ENCODE data around the gene TPSG1.

DNA sequence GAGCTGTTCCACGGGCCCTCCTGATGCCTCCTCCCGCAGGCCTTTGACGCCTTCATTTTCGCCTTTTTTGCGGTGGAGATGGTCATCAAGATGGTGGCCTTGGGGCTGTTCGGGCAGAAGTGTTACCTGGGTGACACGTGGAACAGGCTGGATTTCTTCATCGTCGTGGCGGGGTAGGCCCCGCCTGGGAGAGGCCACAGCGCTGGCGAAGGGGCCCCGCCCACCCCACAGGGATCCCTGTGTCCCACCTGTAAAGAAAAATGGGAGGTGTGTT, 29.7 kb downstream of the TPSG1 start:
- TF ChIP-seq, protein P1, sequence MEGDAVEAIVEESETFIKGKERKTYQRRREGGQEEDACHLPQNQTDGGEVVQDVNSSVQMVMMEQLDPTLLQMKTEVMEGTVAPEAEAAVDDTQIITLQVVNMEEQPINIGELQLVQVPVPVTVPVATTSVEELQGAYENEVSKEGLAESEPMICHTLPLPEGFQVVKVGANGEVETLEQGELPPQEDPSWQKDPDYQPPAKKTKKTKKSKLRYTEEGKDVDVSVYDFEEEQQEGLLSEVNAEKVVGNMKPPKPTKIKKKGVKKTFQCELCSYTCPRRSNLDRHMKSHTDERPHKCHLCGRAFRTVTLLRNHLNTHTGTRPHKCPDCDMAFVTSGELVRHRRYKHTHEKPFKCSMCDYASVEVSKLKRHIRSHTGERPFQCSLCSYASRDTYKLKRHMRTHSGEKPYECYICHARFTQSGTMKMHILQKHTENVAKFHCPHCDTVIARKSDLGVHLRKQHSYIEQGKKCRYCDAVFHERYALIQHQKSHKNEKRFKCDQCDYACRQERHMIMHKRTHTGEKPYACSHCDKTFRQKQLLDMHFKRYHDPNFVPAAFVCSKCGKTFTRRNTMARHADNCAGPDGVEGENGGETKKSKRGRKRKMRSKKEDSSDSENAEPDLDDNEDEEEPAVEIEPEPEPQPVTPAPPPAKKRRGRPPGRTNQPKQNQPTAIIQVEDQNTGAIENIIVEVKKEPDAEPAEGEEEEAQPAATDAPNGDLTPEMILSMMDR (conservative IDR thresholded peaks at IDR 0.05 in 1 of 2, IDR thresholded peaks at IDR 0.05 in 1 of 2; ENCODE audit: extremely low read depth in 1 of 2, insufficient read depth in 1 of 2, low read depth in 1 of 2, low read length in 2 of 2) = no peak
- no peak for TF ChIP-seq EZH2 (IDR thresholded peaks at IDR 0.05; ENCODE audit: borderline replicate concordance, low read length)

Measured in mammary epithelial cell (primary cell).